ENCODE data around the gene FAM193B.

- no peak for TF ChIP-seq POLR2AphosphoS5 (IDR thresholded peaks at IDR 0.05)
- TF ChIP-seq, protein P1, sequence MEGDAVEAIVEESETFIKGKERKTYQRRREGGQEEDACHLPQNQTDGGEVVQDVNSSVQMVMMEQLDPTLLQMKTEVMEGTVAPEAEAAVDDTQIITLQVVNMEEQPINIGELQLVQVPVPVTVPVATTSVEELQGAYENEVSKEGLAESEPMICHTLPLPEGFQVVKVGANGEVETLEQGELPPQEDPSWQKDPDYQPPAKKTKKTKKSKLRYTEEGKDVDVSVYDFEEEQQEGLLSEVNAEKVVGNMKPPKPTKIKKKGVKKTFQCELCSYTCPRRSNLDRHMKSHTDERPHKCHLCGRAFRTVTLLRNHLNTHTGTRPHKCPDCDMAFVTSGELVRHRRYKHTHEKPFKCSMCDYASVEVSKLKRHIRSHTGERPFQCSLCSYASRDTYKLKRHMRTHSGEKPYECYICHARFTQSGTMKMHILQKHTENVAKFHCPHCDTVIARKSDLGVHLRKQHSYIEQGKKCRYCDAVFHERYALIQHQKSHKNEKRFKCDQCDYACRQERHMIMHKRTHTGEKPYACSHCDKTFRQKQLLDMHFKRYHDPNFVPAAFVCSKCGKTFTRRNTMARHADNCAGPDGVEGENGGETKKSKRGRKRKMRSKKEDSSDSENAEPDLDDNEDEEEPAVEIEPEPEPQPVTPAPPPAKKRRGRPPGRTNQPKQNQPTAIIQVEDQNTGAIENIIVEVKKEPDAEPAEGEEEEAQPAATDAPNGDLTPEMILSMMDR (IDR thresholded peaks at IDR 0.05), result no peak
These were observed 29.3 kb downstream of the FAM193B start for GRCh38 chr5:177524941-177525655.

All from sigmoid colon (tissue), 4 donors.